HepG2 (cell line): ENCODE results near the gene TBX3. TPM values are rescaled to one million over a fixed set of nuclear protein-coding genes. Genes with fewer than 3 reads are reported as not detected.

ENCODE experiments used
- ATAC-seq: fragments of 200-7000 bp; cut with Tn5 transposase; 3 replicates; pipeline ENCODE4 v1.9.1; 2020; ENCODE audit warnings: mild to moderate bottlenecking, moderate library complexity
- BruUV-seq: library from RNA; stranded (reverse); fragments of 400-500 nt; replicated peaks from 2 replicates; lab custom pipeline; 2021; lab: Mats Ljungman, UMichigan
- CTCF ChIA-PET: fragments of 300-600 bp; formaldehyde crosslinking; extraction: SDS; loops from one replicate; lab custom pipeline; 2021; ENCODE audit warnings: low total read pairs, inconsistent platforms, low intra/inter-chr PET ratio; lab: Yijun Ruan, JAX
- POLR2A ChIA-PET: fragments of 350-600 bp; sonication (Branson Sonifier 250); formaldehyde crosslinking; loops from one replicate; lab custom pipeline; 2020; ENCODE audit warnings: antibody characterized with exemption, inconsistent platforms; lab: Yijun Ruan, JAX
- DNase-seq: peaks from one replicate; pipeline ENCODE4 v3.0.0-alpha.2; 2015; ENCODE audit warnings: low spot score
- FAIRE-seq: peaks from 3 replicates; lab custom pipeline; 2011; peaks lifted over from hg19 to GRCh38; lab: Jason Lieb, UNC
- H2AFZ ChIP-seq: one replicate; pipeline ENCODE4 v1.6.1; 2011; ENCODE audit warnings: low read length, inconsistent platforms
- H3K27ac ChIP-seq: fragments of 300-600 bp; 3 replicates; pipeline ENCODE4 v1.8.0; 2011; ENCODE audit warnings: mixed run types, mild to moderate bottlenecking, mixed read lengths, low read length, inconsistent platforms; ENCODE audit not compliant: insufficient read depth; ENCODE audit errors: extremely low read length
- H3K27me3 ChIP-seq, 2 experiments: fragments of 200-600 bp in 1 of 2; 2 replicates in 1 of 2; 3 replicates in 1 of 2; pipeline versions ENCODE4 v1.6.0 to v1.8.0; 2011; ENCODE audit warnings: low read length in 2 of 2, mild to moderate bottlenecking in 2 of 2, moderate library complexity in 2 of 2, inconsistent platforms in 1 of 2; ENCODE audit not compliant: insufficient read depth in 2 of 2, control insufficient read depth in 1 of 2
- H3K36me3 ChIP-seq, 2 experiments: fragments of 200-600 bp in 1 of 2; replicated peaks in 1 of 2; 2 replicates in 1 of 2; 3 replicates in 1 of 2; pipeline versions ENCODE4 v1.5.1 to v1.8.0; 2011; ENCODE audit warnings: low read length in 2 of 2, inconsistent platforms in 1 of 2; ENCODE audit not compliant: insufficient read depth in 2 of 2, control insufficient read depth in 1 of 2
- H3K4me1 ChIP-seq: 2 replicates; pipeline ENCODE4 v1.5.1; 2012; ENCODE audit warnings: low read length, inconsistent platforms; ENCODE audit not compliant: insufficient read depth
- H3K4me2 ChIP-seq: 2 replicates; pipeline ENCODE4 v1.6.0; 2011; ENCODE audit warnings: low read depth, low read length, inconsistent platforms
- H3K4me3 ChIP-seq, 3 experiments: fragments of 200-600 bp in 1 of 3; sonication (generic), shearing (Covaris generic) in 1 of 3; replicated peaks in 1 of 3; 2 replicates each; pipeline ENCODE4 v1.5.1; 2011 to 2016; ENCODE audit warnings: low read length in 3 of 3, inconsistent platforms in 2 of 3, low read depth in 2 of 3, mild to moderate bottlenecking in 2 of 3, control low read depth in 1 of 3, mixed read lengths in 1 of 3; ENCODE audit not compliant: insufficient read depth in 1 of 3
- H3K79me2 ChIP-seq: one replicate; pipeline ENCODE4 v1.6.1; 2011; ENCODE audit warnings: low read length, inconsistent platforms; ENCODE audit not compliant: insufficient read depth
- H3K9ac ChIP-seq: 2 replicates; pipeline ENCODE4 v1.6.0; 2011; ENCODE audit warnings: mild to moderate bottlenecking, low read depth, low read length, inconsistent platforms; ENCODE audit not compliant: insufficient read depth
- H3K9me3 ChIP-seq: 2 replicates; pipeline ENCODE4 v1.5.1; 2012; ENCODE audit warnings: mild to moderate bottlenecking, low read length
- H4K20me1 ChIP-seq: 2 replicates; pipeline ENCODE4 v1.6.0; 2011; ENCODE audit warnings: inconsistent platforms, mild to moderate bottlenecking, low read length, moderate library complexity; ENCODE audit not compliant: insufficient read depth
- BCL6 ChIP-seq: IDR thresholded peaks from 2 replicates; pipeline ENCODE4 v1.6.1; 2016; ENCODE audit warnings: missing genetic modification reagents, missing compliant biosample characterization
- BORCS8-MEF2B ChIP-seq: sonication (generic); formaldehyde crosslinking; IDR thresholded peaks from 2 replicates; pipeline ENCODE4 v1.8.0; 2022; ENCODE audit warnings: mild to moderate bottlenecking, missing genetic modification reagents
- KLF9 ChIP-seq: IDR thresholded peaks from 2 replicates; pipeline ENCODE4 v1.6.1; 2016; ENCODE audit warnings: low read depth
- MIXL1 ChIP-seq: IDR thresholded peaks from 2 replicates; pipeline ENCODE4 v1.6.1; 2016
- NCOA2 ChIP-seq: sonication (generic); formaldehyde crosslinking; IDR thresholded peaks from 2 replicates; pipeline ENCODE4 v1.8.0; 2022; ENCODE audit warnings: inconsistent platforms
- RBM39 ChIP-seq: fragments of 200-400 bp; formaldehyde crosslinking; IDR thresholded peaks from one replicate; pipeline ENCODE4 v1.6.1; 2018; ENCODE audit warnings: antibody characterized with exemption, mild to moderate bottlenecking, low read depth, low read length; ENCODE audit not compliant: poor library complexity, severe bottlenecking
- SP4 ChIP-seq: sonication (generic); formaldehyde crosslinking; IDR thresholded peaks from 2 replicates; pipeline ENCODE4 v1.8.1; 2023; ENCODE audit warnings: mild to moderate bottlenecking, missing genetic modification reagents
- ZNF30 ChIP-seq: sonication (generic); formaldehyde crosslinking; IDR thresholded peaks from 2 replicates; pipeline ENCODE4 v1.5.0; 2020; ENCODE audit warnings: mild to moderate bottlenecking, missing genetic modification reagents
- ZNF569 ChIP-seq: sonication (generic); formaldehyde crosslinking; IDR thresholded peaks from 2 replicates; pipeline ENCODE4 v1.5.0; 2020; ENCODE audit warnings: mild to moderate bottlenecking, missing genetic modification reagents, moderate library complexity, borderline replicate concordance
- ZNF747 ChIP-seq: sonication (generic); formaldehyde crosslinking; IDR thresholded peaks from 2 replicates; pipeline ENCODE4 v1.8.1; 2023; ENCODE audit warnings: missing genetic modification reagents, mild to moderate bottlenecking, borderline replicate concordance
- WGBS: methylation state at CpG from one replicate; pipeline ENCODE4 v1.1.6; 2017; ENCODE audit warnings: low lambda C conversion rate; 5-methylcytosine and 5-hydroxymethylcytosine counted together
- in situ Hi-C: cut with HindIII; loops from 2 replicates; pipeline ENCODE4 v1.10.0; 2017; ENCODE audit warnings: low pct_unique_long_range_greater_than_20kb; ENCODE audit not compliant: extremely low pct_ligation_motif_present
- intact Hi-C: fragments of 100-400 bp; cut with micrococcal nuclease; formaldehyde crosslinking; loops from one replicate; pipeline ENCODE4 v1.10.0; 2022; ENCODE audit not compliant: unreplicated experiment
- polyA plus RNA-seq, 8 experiments: library from polyadenylated mRNA; depleted of rRNA in 3 of 8; stranded (reverse) in 7 of 8; unstranded in 1 of 8; fragments of >200 nt; fragmentation: Illumina TruSeq in 4 of 8; extraction: Trizol in 4 of 8; gene quantifications; 2 replicates each; pipeline versions ENCODE4 v1.2.1 to v1.2.3, GENCODE V29; 2011 to 2016; ENCODE audit warnings: low read depth in 4 of 8, missing spikeins in 1 of 8, mixed read lengths in 1 of 8; ENCODE audit not compliant: insufficient read depth in 1 of 8
- total RNA-seq, 5 experiments: library from RNA; depleted of rRNA; stranded (reverse); fragments of >200 nt; fragmentation: Illumina TruSeq; extraction: Trizol; gene quantifications; 2 replicates each; pipeline ENCODE4 v1.2.3, GENCODE V29; 2016; ENCODE audit warnings: low read depth in 1 of 5
- TF ChIP-seq, protein P1 (sequence below): sonication (generic); formaldehyde crosslinking; IDR thresholded peaks from 2 replicates; pipeline ENCODE4 v1.4.0; 2020; ENCODE audit warnings: mild to moderate bottlenecking, missing genetic modification reagents
- TF ChIP-seq, protein P2 (sequence below): fragments of 450-650 bp; IDR thresholded peaks from 2 replicates; pipeline ENCODE4 v1.6.1; 2017
- TF ChIP-seq, protein P3 (sequence below): sonication (generic); formaldehyde crosslinking; IDR thresholded peaks from 2 replicates; pipeline ENCODE4 v1.4.0; 2020; ENCODE audit warnings: mild to moderate bottlenecking, missing genetic modification reagents
- TF ChIP-seq, protein P4 (sequence below): IDR thresholded peaks from 2 replicates; pipeline ENCODE4 v1.6.1; 2016

The TBX3 gene
- total and polyA plus RNA-seq, 2 of the 13 experiments (the other 11 are each of a cell fraction or from before 2014, with no cell fraction given): 27.1 to 42.4 TPM

DNA sequence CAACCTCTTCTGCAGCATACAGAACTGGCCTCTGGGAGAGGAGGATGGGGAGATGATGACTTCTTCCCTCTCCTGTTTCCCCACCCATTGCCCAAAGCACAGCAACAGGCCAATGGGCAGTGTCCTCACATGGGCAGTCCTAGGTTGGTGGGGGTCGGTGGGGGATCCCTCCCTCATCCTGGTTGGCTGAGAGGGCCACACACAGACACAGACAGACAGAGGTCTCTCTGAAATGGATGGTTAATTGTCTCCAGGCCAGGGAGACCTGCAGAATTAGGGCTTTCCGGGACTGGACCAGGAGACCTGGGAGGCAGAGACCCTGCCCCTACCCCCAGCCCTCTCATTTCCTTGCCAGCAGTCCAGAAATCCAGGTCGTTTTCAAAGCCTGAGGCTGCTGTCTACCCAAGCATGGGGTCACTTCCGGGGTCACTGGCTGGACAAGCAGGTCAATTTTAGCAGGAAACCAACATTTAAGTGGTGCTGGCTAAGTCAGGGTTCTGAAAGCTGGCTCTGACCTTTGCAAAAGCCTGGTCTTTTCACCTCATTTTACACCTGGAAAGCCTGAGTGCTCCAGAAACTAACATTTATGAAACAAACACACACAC is 48.6 kb upstream of the TBX3 start:
- H3K27me3 ChIP-seq: no peaks in the 10 kb centered on the region
- peaks cover 19% of the 10 kb centered on the region for H3K4me1 ChIP-seq
- peak overlapping the region; percentile 14; the same call in 1 of the 2 replicates for H3K4me2 ChIP-seq
- intact Hi-C loops (no loop called here), in situ Hi-C loops (no loop called here)
- H2AFZ ChIP-seq: peak overlapping the region; percentile 85
- no TSS peak for BruUV-seq
- DNase-seq: peak; percentile 15
- H3K36me3 ChIP-seq: no peaks in the 10 kb centered on the region
- ATAC-seq: peak; percentile 46
- H4K20me1 ChIP-seq: no peaks in the 10 kb centered on the region
- 21% methylated on average over 4 of the region's 4 CpGs for WGBS
- no peak overlapping the region for H3K4me3 ChIP-seq
- FAIRE-seq: no peak
- H3K9ac ChIP-seq: no peak overlapping the region
- ChIA-PET POLR2A (interaction anchor here (0.6 kb wide), 1 partner anchor 29 kb away, joined by 7 read pairs; no protein-coding TSS in a partner anchor), CTCF (no interaction called here)
- no peaks in the 10 kb centered on the region for H3K9me3 ChIP-seq
- H3K27ac ChIP-seq: no peak overlapping the region
- H3K79me2 ChIP-seq: no peaks in the 10 kb centered on the region
- no peak for TF ChIP-seq BORCS8-MEF2B (CRISPR knock-in tag)
- no peak for TF ChIP-seq NCOA2 (CRISPR knock-in tag)
- TF ChIP-seq, protein P1, sequence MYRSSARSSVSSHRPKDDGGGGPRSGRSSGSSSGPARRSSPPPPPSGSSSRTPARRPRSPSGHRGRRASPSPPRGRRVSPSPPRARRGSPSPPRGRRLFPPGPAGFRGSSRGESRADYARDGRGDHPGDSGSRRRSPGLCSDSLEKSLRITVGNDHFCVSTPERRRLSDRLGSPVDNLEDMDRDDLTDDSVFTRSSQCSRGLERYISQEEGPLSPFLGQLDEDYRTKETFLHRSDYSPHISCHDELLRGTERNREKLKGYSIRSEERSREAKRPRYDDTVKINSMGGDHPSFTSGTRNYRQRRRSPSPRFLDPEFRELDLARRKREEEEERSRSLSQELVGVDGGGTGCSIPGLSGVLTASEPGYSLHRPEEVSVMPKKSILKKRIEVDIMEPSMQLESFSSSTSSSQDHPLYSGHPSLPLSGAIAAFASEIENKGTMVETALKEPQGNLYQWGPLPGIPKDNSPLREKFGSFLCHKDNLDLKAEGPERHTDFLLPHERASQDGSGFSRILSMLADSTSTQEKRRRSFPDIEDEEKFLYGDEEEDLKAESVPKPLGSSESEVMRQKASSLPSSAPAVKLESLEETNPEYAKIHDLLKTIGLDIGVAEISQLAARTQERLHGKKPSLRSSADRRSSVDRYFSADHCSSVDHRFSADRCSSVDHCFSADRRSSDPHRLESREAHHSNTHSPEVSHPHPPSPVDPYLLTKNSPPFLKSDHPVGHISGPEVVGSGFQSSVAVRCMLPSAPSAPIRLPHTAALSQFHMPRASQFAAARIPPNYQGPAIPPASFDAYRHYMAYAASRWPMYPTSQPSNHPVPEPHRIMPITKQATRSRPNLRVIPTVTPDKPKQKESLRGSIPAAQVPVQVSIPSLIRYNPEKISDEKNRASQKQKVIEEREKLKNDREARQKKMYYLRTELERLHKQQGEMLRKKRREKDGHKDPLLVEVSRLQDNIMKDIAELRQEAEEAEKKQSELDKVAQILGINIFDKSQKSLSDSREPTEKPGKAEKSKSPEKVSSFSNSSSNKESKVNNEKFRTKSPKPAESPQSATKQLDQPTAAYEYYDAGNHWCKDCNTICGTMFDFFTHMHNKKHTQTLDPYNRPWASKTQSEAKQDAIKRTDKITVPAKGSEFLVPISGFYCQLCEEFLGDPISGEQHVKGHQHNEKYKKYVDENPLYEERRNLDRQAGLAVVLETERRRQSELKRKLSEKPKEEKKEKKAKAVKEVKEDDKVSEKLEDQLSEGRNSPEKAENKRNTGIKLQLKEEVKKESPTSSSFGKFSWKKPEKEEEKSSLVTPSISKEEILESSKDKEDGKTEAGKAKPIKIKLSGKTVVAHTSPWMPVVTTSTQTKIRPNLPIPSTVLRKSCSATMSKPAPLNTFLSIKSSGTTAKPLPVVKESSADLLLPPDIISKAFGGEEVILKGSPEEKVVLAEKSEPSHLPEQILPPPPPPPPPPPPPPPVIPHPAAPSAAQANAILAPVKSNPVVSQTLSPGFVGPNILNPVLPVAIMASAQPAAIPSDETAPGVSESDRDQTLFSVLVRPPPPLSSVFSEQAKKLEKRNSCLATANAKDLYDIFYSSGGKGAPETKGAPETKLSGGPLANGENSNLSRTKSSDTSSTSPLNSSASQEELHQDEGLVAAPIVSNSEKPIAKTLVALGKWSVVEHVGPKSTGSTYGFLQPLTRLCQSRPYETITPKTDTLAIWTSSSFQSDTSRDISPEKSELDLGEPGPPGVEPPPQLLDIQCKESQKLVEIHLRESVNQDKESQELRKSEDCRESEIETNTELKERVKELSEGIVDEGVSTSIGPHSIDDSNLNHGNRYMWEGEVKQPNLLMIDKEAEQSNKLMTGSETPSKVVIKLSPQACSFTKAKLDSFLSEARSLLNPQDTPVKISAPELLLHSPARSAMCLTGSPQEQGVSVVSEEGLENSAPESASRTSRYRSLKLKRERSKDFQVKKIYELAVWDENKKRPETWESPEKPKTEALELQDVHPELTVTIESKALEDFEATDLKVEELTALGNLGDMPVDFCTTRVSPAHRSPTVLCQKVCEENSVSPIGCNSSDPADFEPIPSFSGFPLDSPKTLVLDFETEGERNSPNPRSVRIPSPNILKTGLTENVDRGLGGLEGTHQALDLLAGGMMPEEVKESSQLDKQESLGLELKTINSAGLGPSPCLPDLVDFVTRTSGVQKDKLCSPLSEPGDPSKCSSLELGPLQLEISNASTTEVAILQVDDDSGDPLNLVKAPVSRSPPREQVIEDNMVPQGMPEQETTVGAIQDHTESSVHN (CRISPR knock-in tag): no peak
- TF ChIP-seq RBM39: no peak
- TF ChIP-seq MIXL1: no peak
- TF ChIP-seq, protein P2, sequence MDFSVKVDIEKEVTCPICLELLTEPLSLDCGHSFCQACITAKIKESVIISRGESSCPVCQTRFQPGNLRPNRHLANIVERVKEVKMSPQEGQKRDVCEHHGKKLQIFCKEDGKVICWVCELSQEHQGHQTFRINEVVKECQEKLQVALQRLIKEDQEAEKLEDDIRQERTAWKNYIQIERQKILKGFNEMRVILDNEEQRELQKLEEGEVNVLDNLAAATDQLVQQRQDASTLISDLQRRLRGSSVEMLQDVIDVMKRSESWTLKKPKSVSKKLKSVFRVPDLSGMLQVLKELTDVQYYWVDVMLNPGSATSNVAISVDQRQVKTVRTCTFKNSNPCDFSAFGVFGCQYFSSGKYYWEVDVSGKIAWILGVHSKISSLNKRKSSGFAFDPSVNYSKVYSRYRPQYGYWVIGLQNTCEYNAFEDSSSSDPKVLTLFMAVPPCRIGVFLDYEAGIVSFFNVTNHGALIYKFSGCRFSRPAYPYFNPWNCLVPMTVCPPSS: no peak
- TF ChIP-seq SP4 (CRISPR knock-in tag): 0 out of 2 replicates have a peak, but pooled peaks have one; percentile 24
- TF ChIP-seq ZNF30: no peak
- TF ChIP-seq, protein P3, sequence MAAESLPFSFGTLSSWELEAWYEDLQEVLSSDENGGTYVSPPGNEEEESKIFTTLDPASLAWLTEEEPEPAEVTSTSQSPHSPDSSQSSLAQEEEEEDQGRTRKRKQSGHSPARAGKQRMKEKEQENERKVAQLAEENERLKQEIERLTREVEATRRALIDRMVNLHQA: no peak
- TF ChIP-seq ZNF747 (CRISPR knock-in tag): no peak
- TF ChIP-seq KLF9 (CRISPR knock-in tag): no peak
- TF ChIP-seq, protein P4, sequence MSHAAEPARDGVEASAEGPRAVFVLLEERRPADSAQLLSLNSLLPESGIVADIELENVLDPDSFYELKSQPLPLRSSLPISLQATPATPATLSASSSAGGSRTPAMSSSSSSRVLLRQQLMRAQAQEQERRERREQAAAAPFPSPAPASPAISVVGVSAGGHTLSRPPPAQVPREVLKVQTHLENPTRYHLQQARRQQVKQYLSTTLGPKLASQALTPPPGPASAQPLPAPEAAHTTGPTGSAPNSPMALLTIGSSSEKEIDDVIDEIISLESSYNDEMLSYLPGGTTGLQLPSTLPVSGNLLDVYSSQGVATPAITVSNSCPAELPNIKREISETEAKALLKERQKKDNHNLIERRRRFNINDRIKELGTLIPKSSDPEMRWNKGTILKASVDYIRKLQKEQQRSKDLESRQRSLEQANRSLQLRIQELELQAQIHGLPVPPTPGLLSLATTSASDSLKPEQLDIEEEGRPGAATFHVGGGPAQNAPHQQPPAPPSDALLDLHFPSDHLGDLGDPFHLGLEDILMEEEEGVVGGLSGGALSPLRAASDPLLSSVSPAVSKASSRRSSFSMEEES: no peak
- no peak for TF ChIP-seq BCL6 (CRISPR knock-in tag)
- TF ChIP-seq ZNF569 (CRISPR knock-in tag): no peak
